Thyroid gland (tissue), 4 donors: Measurements from ENCODE around the gene ENDOU. TPM values are rescaled to one million over a fixed set of nuclear protein-coding genes. Genes with fewer than 3 reads are reported as not detected.

ENCODE experiments used
- DNase-seq, 2 donors: peaks; one replicate each; pipeline ENCODE4 v3.0.0-alpha.2; 2019
- H3K27ac ChIP-seq, 3 donors: fragments of 200-600 bp; sonication (generic); 1 replicate in 2 of 3; 2 replicates in 1 of 3; pipeline ENCODE4 v1.5.1; 2016 to 2019; ENCODE audit warnings: mild to moderate bottlenecking in 1 of 3, moderate library complexity in 1 of 3
- H3K27me3 ChIP-seq: fragments of 200-600 bp; sonication (generic); one replicate; pipeline ENCODE4 v1.5.1; 2019
- H3K36me3 ChIP-seq, 2 donors: fragments of 200-600 bp; sonication (generic); one replicate each; pipeline ENCODE4 v1.5.1; 2016 to 2019
- H3K4me1 ChIP-seq, 2 donors: fragments of 200-600 bp; sonication (generic); one replicate each; pipeline ENCODE4 v1.5.1; 2017 to 2019
- H3K4me3 ChIP-seq, 3 donors: fragments of 200-600 bp; sonication (generic); replicated peaks in 1 of 3; 1 replicate in 2 of 3; 2 replicates in 1 of 3; pipeline ENCODE4 v1.5.1; 2016; ENCODE audit warnings: mild to moderate bottlenecking in 1 of 3
- H3K9me3 ChIP-seq: fragments of 200-600 bp; sonication (generic); one replicate; pipeline ENCODE4 v1.5.1; 2017
- CTCF ChIP-seq, 6 experiments: fragments of 200-600 bp in 3 of 6; fragments of 450-650 bp in 3 of 6; sonication (generic) in 3 of 6; IDR thresholded peaks; one replicate each; pipeline ENCODE4 v1.5.1; 2016 to 2019; ENCODE audit warnings: antibody characterized with exemption in 6 of 6, mild to moderate bottlenecking in 2 of 6, inconsistent platforms in 1 of 6, moderate library complexity in 1 of 6
- POLR2A ChIP-seq, 2 donors: fragments of 450-650 bp; IDR thresholded peaks; one replicate each; pipeline ENCODE4 v1.6.1; 2017; ENCODE audit warnings: antibody characterized with exemption in 2 of 2, mild to moderate bottlenecking in 2 of 2, moderate library complexity in 1 of 2
- WGBS, 2 donors: methylation state at CpG; one replicate each; pipeline ENCODE4 v1.1.5; 2017; 5-methylcytosine and 5-hydroxymethylcytosine counted together
- intact Hi-C: fragments of 100-400 bp; cut with DNase I; formaldehyde crosslinking; loops from one replicate; pipeline ENCODE4 v1.15.1; 2023
- total RNA-seq, 4 donors: library from RNA; depleted of rRNA; stranded (reverse); fragments of >200 nt; gene quantifications; one replicate each; pipeline ENCODE4 v1.2.3, GENCODE V29; 2016

ENDOU gene
- total RNA-seq, 4 donors from 2014 or later: 0.11 to 1.9 (median 1.2) TPM

- WGBS, 2 donors: 64 to 72% methylated on average over 2 of the region's 2 CpGs
- Histone ChIP-seq H3K4me1 (peaks cover 18 to 19% of the 10 kb centered on the region in 2 donors), H3K27ac (no peak overlapping the region), H3K9me3 (no peaks in the 10 kb centered on the region), H3K4me3 (no peak overlapping the region), H3K36me3 (no peaks in the 10 kb centered on the region), H3K27me3 (no peaks in the 10 kb centered on the region)
- TF ChIP-seq CTCF (IDR thresholded peaks at IDR 0.05): no peak
- no peak for TF ChIP-seq POLR2A (IDR thresholded peaks at IDR 0.05)
- intact Hi-C loops: no loop called here
- no peak for DNase-seq
Measured at GRCh38 chr12:47768323-47768811, 43.1 kb upstream of the ENDOU start.

- Histone ChIP-seq H3K9me3 (no peaks in the 10 kb centered on the region), H3K4me3 (no peak overlapping the region), H3K4me1 (peaks cover 23 to 25% of the 10 kb centered on the region in 2 donors), H3K27ac (no peak overlapping the region), H3K36me3 (no peaks in the 10 kb centered on the region), H3K27me3 (no peaks in the 10 kb centered on the region)
- DNase-seq: peak; percentile 42 to 69
- intact Hi-C loops: no loop called here
- WGBS, 2 donors: 54 to 62% methylated on average over 4 of the region's 4 CpGs
- no peak for TF ChIP-seq POLR2A (IDR thresholded peaks at IDR 0.05)
- peak; percentile 12 to 72 (median 65) for TF ChIP-seq CTCF (IDR thresholded peaks at IDR 0.05)
Measured at GRCh38 chr12:47767216-47767724, 42.0 kb upstream of the ENDOU start.

- no peak for TF ChIP-seq CTCF (IDR thresholded peaks at IDR 0.05)
- TF ChIP-seq POLR2A (IDR thresholded peaks at IDR 0.05): no peak
- intact Hi-C loops: no loop called here
Measured at GRCh38 chr12:47766502-47767215, 41.4 kb upstream of the ENDOU start.

GRCh38 chr12:47763481-47764346 lies 38.4 kb upstream of the ENDOU start:
- peak; percentile 96 for DNase-seq
- no peak overlapping the region for H3K4me3 ChIP-seq
- intact Hi-C loops: no loop called here
- WGBS, 2 donors: 21 to 45% methylated on average over 7 to 8 of the region's 8 CpGs
- no peaks in the 10 kb centered on the region for H3K9me3 ChIP-seq
- TF ChIP-seq POLR2A (IDR thresholded peaks at IDR 0.05): peak in 1 of 2 donors; percentile 58
- TF ChIP-seq CTCF (IDR thresholded peaks at IDR 0.05): peak in 3 of 6 experiments; percentile 9 to 15 (median 12)
- H3K27ac ChIP-seq: peak overlapping the region; percentile 72 to 94 (median 91)
- no peaks in the 10 kb centered on the region for H3K27me3 ChIP-seq
- H3K36me3 ChIP-seq: no peaks in the 10 kb centered on the region
- peaks cover 35 to 49% of the 10 kb centered on the region in 2 donors for H3K4me1 ChIP-seq

More at GRCh38 chr12:47766502-47767215, 41.4 kb upstream of the ENDOU start:
- Histone ChIP-seq H3K4me3 (no peak overlapping the region), H3K27me3 (no peaks in the 10 kb centered on the region), H3K36me3 (no peaks in the 10 kb centered on the region), H3K9me3 (no peaks in the 10 kb centered on the region), H3K27ac (no peak overlapping the region), H3K4me1 (peaks cover 22 to 29% of the 10 kb centered on the region in 2 donors)
- DNase-seq: no peak
- WGBS, 2 donors: 50 to 69% methylated on average over 4 to 5 of the region's 5 CpGs
